Uterus (tissue), 2 donors: ENCODE results near the gene MRPL51.
"Not testable (repeated sequence)": the region's sequence is repeated elsewhere in the genome, so short reads cannot be mapped to it uniquely, and the experiment has no call there.

Experiments
- CTCF ChIP-seq, 4 experiments: fragments of 200-600 bp in 2 of 4; fragments of 450-650 bp in 2 of 4; sonication (generic) in 2 of 4; IDR thresholded peaks; one replicate each; pipeline ENCODE4 v1.5.1; 2016 to 2019; ENCODE audit warnings: antibody characterized with exemption in 4 of 4, mild to moderate bottlenecking in 2 of 4, moderate library complexity in 1 of 4
- POLR2A ChIP-seq, 2 donors: fragments of 450-650 bp; IDR thresholded peaks; one replicate each; pipeline ENCODE4 v1.6.1; 2016; ENCODE audit warnings: antibody characterized with exemption in 2 of 2, mild to moderate bottlenecking in 1 of 2, moderate library complexity in 1 of 2

DNA sequence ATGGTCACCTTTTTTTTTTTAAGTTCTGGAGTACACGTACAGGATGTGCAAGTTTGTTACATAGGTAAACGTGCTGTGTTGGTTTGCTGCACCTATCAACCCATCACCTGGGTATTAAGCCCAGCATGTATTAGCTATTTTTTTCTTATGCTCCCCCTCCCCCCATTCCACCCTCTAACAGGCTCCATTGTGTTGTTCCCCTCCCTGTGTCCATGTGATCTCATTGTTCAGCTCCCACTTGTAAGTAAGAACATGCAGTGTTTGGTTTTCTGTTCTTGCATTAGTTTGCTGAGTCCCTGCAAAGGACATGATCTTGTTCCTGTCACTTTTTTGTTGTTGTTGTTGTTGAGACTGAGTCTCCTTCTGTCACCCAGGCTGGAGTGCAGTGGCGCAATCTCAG lies 4.2 kb upstream of the MRPL51 start:
- not testable (repeated sequence) for TF ChIP-seq CTCF, POLR2A (IDR thresholded peaks at IDR 0.05)
